Measurements from ENCODE around the gene ARSB. TPM values are rescaled to one million over a fixed set of nuclear protein-coding genes. Genes with fewer than 3 reads are reported as not detected.
"Not testable (repeated sequence)": the region's sequence is repeated elsewhere in the genome, so short reads cannot be mapped to it uniquely, and the experiment has no call there.

Gene ARSB
- total RNA-seq, 1 donor: 32.7 TPM

DNA sequence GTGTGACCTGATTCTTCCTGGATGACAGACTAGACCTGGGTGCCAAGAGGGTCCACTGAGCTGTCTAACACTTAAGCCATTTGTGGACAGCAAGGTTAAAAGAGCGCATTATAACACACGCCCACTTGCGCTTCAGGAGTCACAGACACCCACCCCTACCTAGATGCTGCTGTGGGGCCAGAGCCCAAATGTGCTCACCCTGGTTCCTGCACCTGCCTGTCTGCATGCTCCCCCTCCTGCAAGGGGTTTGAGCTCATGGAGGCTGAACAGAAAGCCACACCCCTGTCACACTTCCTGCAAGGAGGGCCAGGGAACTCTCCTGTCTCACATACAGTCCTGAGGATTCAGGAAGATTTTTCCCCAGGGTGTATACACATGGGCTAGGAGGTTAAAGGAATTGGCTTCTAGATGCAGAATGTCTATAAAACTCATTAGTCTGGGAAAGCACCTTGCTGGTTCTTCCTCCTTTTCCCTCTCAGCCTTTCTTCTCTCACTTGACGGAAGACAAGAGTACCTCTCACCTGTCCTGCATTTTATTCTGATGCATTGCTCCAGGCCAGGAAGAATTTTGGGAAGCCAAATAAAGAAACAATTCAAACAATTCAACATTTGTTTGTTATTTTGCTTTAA lies 249.2 kb downstream of the ARSB start:
- no peak overlapping the region for H3K4me3 ChIP-seq (ENCODE audit: low read depth, low read length)
- TF ChIP-seq, protein P1, sequence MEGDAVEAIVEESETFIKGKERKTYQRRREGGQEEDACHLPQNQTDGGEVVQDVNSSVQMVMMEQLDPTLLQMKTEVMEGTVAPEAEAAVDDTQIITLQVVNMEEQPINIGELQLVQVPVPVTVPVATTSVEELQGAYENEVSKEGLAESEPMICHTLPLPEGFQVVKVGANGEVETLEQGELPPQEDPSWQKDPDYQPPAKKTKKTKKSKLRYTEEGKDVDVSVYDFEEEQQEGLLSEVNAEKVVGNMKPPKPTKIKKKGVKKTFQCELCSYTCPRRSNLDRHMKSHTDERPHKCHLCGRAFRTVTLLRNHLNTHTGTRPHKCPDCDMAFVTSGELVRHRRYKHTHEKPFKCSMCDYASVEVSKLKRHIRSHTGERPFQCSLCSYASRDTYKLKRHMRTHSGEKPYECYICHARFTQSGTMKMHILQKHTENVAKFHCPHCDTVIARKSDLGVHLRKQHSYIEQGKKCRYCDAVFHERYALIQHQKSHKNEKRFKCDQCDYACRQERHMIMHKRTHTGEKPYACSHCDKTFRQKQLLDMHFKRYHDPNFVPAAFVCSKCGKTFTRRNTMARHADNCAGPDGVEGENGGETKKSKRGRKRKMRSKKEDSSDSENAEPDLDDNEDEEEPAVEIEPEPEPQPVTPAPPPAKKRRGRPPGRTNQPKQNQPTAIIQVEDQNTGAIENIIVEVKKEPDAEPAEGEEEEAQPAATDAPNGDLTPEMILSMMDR (IDR thresholded peaks at IDR 0.05; ENCODE audit: insufficient read depth, low read length): no peak
- DNase-seq (ENCODE audit: low read depth): no peak

DNA sequence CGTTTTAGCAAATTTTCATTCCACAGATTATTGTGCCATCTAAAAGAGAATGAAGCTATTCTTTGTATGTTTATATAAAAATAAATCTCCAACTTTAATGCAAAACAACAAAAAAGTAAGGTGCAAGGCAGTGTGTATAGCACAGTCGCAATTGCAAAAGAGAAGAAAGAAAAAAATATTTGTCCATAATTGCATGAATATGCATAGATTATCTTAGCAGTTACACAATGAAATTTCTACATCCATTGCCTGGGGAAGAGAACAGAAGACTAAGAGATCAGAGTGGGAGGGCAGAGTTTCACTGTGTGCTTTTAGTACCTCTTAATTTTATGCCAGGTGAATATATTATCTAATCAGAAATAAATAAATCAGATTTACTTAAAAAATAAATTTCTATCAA lies 250.2 kb downstream of the ARSB start:
- no peak overlapping the region for H3K4me3 ChIP-seq (ENCODE audit: low read depth, low read length)
- no peak for DNase-seq (ENCODE audit: low read depth)
- TF ChIP-seq, protein P1 (IDR thresholded peaks at IDR 0.05; ENCODE audit: insufficient read depth, low read length): no peak

DNA sequence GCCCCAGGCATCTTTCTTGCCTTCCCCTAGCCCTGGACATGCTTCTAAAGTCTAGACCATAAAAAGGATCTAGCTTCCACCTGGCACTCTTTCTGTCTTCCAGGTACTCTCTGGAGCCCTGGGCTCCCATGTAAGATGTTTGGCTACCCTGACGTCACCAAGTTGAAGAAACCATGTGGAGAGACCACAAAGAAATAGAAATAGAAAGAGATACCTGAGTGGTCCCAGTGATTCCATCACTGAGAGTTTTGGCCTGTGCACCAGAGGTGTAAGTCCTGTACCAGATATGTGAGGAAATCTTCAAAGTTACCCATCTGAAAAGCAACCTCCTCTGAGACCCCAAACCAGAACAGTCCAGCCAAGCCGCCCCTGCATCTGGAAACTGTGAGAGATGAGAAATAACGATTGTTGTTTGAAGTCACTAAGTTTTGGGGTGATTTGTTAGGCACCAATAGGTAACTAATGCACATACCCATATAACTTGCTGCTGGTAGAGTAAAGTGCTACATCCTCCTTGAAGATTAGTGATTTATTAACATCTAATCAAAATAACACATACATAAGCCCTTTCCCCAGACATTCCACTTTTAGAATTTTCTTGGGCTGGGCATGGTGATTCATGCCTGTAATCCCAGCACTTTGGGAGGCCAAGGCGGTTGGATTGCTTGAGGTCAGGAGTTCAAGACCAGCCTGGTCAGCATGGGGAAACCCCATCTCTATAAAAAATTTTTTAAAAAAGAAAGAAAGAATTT lies 250.8 kb downstream of the ARSB start:
- TF ChIP-seq, protein P1 (IDR thresholded peaks at IDR 0.05; ENCODE audit: insufficient read depth, low read length): no peak
- no peak overlapping the region for H3K4me3 ChIP-seq (ENCODE audit: low read depth, low read length)
- DNase-seq (ENCODE audit: low read depth): no peak

DNA sequence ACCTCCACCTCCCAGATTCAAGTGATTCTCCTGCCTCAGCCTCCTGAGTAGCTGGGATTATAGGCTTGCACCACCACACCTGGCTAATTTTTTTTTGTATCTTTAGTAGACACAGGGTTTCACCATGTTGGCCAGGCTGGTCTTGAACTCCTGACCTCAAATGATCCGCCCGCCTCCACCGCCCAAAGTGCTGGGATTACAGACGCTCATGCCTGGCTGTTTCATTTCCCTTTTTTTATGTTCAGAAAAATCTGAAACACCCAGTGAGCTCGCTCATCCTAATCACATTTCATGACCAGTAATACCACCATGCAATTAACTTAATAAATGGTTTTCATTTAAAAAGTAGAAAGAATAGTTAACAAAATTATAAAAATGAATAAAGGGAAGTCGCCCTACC lies 252.4 kb downstream of the ARSB start:
- not testable (repeated sequence) for DNase-seq (ENCODE audit: low read depth); H3K4me3 ChIP-seq (ENCODE audit: low read depth, low read length)

DNA sequence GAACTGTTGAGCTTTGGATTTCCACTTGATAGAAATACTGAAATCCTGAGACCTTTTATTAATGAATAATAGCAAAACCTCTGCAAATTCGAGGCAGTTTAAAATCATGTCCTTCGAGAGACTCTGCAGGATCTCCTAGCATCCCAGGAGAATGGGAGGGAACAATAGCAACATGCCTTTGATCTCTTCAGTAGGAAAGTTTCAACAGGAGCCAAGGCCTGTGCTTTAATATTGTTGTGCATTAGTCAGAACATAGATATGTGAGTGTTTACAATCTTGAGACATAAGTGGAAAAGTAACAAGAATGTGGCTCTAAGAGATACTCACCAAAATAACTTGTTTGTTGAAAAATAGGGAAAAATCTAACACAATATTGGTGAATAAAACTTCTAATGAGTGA lies 253.2 kb downstream of the ARSB start:
- TF ChIP-seq, protein P1 (IDR thresholded peaks at IDR 0.05; ENCODE audit: insufficient read depth, low read length): no peak
- DNase-seq (ENCODE audit: low read depth): peak; percentile 57
- H3K4me3 ChIP-seq (ENCODE audit: low read depth, low read length): no peak overlapping the region

DNA sequence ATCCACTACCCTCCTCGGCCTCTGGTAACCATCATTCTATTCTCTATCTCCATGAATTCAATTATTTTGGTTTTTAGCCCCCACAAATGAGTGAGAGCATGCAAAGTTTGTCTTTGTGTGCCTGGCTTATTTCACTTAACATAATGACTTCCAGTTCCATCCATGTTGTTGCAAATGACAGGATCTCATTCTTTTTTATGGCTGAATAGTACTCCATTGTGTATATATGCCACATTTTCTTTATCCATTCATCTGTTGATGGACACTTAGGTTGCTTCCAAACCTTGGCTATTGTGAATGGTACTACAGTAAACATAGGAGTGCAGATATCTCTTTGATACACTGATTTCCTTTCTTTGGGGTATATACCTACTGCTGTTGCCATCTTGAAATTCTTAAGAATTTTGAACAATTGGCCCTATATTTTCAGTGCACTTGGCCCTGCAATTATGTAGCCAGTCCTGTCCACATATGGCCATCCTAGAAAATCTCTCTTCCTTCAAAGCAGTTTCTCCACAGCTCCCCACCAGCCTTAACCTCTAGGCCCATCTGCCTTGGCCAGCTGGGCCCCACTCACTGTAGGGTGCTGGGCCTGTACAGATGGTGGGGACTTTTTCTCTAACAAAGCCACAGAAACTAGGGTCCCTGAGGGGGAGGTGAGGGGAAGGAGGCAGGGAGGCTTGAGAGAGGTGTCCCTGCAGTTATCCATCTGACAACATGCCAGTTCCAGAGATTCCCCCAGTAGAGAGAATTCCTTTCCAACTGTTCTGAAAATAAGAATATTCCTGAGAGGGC lies 254.6 kb downstream of the ARSB start:
- H3K4me3 ChIP-seq (ENCODE audit: low read depth, low read length): no peak overlapping the region
- TF ChIP-seq, protein P1 (IDR thresholded peaks at IDR 0.05; ENCODE audit: insufficient read depth, low read length): no peak
- no peak for DNase-seq (ENCODE audit: low read depth)
